RWPE2 (cell line): ENCODE data around the gene UMODL1.
A peak's percentile ranks its signal among the peaks of the same experiment; 100 is the strongest.

Experiments
- ATAC-seq: fragments of 200-7000 bp; cut with Tn5 transposase; 3 replicates; pipeline ENCODE4 v1.9.1; 2021; ENCODE audit warnings: low read depth
- DNase-seq: peaks from one replicate; pipeline ENCODE4 v3.0.0-alpha.2; 2020; ENCODE audit warnings: low spot score
- H3K27ac ChIP-seq: fragments of 450-650 bp; 2 replicates; pipeline ENCODE4 v1.5.1; 2017; ENCODE audit warnings: mild to moderate bottlenecking; ENCODE audit not compliant: poor library complexity, severe bottlenecking
- H3K27me3 ChIP-seq: fragments of 250-450 bp; sonication (Bioruptor Pico); 2 replicates; pipeline ENCODE4 v1.5.1; 2021; ENCODE audit warnings: mild to moderate bottlenecking, moderate library complexity; ENCODE audit not compliant: insufficient read depth, poor library complexity, severe bottlenecking
- H3K36me3 ChIP-seq: fragments of 250-450 bp; sonication (Bioruptor Pico); 2 replicates; pipeline ENCODE4 v1.5.1; 2020; ENCODE audit warnings: low read depth, mild to moderate bottlenecking, moderate library complexity
- H3K4me1 ChIP-seq: fragments of 250-450 bp; sonication (Bioruptor Pico); 2 replicates; pipeline ENCODE4 v1.5.1; 2021; ENCODE audit warnings: mild to moderate bottlenecking, moderate library complexity; ENCODE audit not compliant: insufficient read depth, poor library complexity, severe bottlenecking
- H3K4me3 ChIP-seq: fragments of 250-450 bp; sonication (Bioruptor Pico); 2 replicates; pipeline ENCODE4 v1.5.1; 2021; ENCODE audit warnings: mild to moderate bottlenecking, moderate library complexity; ENCODE audit not compliant: severe bottlenecking
- H3K9me3 ChIP-seq: fragments of 250-450 bp; sonication (Bioruptor Pico); 2 replicates; pipeline ENCODE4 v1.5.1; 2021; ENCODE audit warnings: mild to moderate bottlenecking, moderate library complexity; ENCODE audit not compliant: severe bottlenecking
- CTCF ChIP-seq: fragments of 450-650 bp; IDR thresholded peaks from one replicate; pipeline ENCODE4 v1.5.1; 2017; ENCODE audit warnings: mild to moderate bottlenecking, moderate library complexity; ENCODE audit not compliant: poor library complexity, severe bottlenecking

UMODL1 gene

DNA sequence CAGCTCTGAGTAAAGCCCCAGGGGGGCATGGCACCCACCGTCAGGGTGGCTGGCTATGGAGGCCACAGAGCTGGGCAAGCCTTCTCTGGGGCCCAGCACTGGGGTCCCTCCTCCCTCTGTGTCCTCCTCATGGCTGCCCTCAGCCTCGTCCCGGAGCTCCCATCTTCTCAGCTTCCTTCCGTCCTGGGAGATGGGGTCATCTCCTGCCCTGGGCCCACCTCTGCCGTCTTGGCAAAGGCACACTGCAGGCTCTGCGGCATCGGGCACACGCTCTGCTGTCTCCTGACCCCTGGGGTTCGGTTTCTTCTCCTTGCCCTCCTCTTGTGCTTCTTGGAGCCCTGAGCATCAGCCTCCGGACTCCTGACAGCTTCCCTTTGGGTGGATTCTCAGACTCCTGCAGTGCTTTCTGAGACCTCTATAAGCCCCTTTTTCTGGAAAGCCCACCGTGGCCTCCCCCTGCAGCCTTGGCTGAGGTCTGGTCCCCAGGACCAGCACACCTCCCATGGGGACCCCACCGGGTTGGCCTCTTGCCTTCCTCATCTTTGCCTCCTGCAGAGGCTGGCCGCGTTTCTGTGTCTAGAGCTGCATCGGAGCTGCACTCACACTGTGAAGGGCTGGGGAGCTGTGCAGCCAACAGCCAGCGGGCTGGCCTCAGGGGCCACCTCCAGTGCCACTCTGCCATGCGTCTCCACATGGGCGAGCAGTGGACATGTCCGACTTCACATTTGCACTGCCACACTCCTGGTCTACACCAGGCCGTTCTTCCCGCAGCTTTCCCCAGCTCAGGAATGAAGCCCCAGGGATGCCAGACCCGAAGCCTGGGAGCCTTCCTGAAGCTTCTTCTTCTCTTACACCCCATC, 11.6 kb downstream of the UMODL1 start:
- H3K36me3 ChIP-seq = no peaks in the 10 kb centered on the region
- DNase-seq (no peak), ATAC-seq (no peak)
- no peak overlapping the region for H3K4me3 ChIP-seq
- no peak overlapping the region for H3K27ac ChIP-seq
- H3K9me3 ChIP-seq = no peaks in the 10 kb centered on the region
- TF ChIP-seq CTCF = no peak
- H3K4me1 ChIP-seq = peaks cover 8% of the 10 kb centered on the region
- H3K27me3 ChIP-seq = no peaks in the 10 kb centered on the region

GRCh38 chr21:42083361-42083690, 12.2 kb downstream of the UMODL1 start:
- Histone ChIP-seq H3K36me3 (no peaks in the 10 kb centered on the region), H3K27me3 (no peaks in the 10 kb centered on the region), H3K4me1 (peaks cover 8% of the 10 kb centered on the region), H3K4me3 (no peak overlapping the region), H3K9me3 (no peaks in the 10 kb centered on the region), H3K27ac (no peak overlapping the region)
- ATAC-seq = no peak
- TF ChIP-seq CTCF = no peak
- DNase-seq = no peak

- Histone ChIP-seq H3K27me3 (no peaks in the 10 kb centered on the region), H3K4me1 (peaks cover 3% of the 10 kb centered on the region), H3K9me3 (no peaks in the 10 kb centered on the region), H3K27ac (no peak overlapping the region), H3K36me3 (no peaks in the 10 kb centered on the region), H3K4me3 (no peak overlapping the region)
- DNase-seq (no peak), ATAC-seq (no peak)
- TF ChIP-seq CTCF = no peak
Observed at GRCh38 chr21:42084079-42084478, 13.0 kb downstream of the UMODL1 start.

- Histone ChIP-seq H3K27me3 (no peaks in the 10 kb centered on the region), H3K36me3 (no peaks in the 10 kb centered on the region), H3K4me1 (no peaks in the 10 kb centered on the region), H3K9me3 (no peaks in the 10 kb centered on the region), H3K4me3 (no peak overlapping the region), H3K27ac (no peak overlapping the region)
- no peak for ATAC-seq
- no peak for DNase-seq
- no peak for TF ChIP-seq CTCF
Observed at GRCh38 chr21:42085246-42086077, 14.3 kb downstream of the UMODL1 start.

- TF ChIP-seq CTCF = no peak
- ATAC-seq (no peak), DNase-seq (peak; percentile 42)
- Histone ChIP-seq H3K36me3 (no peaks in the 10 kb centered on the region), H3K4me3 (no peak overlapping the region), H3K27ac (no peak overlapping the region), H3K9me3 (no peaks in the 10 kb centered on the region), H3K4me1 (no peaks in the 10 kb centered on the region), H3K27me3 (no peaks in the 10 kb centered on the region)
Observed at GRCh38 chr21:42086969-42087368, 15.9 kb downstream of the UMODL1 start.
